ENCODE data around the gene FAM200C.

FAM200C gene

GRCh38 chr5:160419458-160420330, 19.8 kb upstream of the FAM200C start:
- FAIRE-seq (no peak), DNase-seq (ENCODE audit: low spot score) (no peak)

DNA sequence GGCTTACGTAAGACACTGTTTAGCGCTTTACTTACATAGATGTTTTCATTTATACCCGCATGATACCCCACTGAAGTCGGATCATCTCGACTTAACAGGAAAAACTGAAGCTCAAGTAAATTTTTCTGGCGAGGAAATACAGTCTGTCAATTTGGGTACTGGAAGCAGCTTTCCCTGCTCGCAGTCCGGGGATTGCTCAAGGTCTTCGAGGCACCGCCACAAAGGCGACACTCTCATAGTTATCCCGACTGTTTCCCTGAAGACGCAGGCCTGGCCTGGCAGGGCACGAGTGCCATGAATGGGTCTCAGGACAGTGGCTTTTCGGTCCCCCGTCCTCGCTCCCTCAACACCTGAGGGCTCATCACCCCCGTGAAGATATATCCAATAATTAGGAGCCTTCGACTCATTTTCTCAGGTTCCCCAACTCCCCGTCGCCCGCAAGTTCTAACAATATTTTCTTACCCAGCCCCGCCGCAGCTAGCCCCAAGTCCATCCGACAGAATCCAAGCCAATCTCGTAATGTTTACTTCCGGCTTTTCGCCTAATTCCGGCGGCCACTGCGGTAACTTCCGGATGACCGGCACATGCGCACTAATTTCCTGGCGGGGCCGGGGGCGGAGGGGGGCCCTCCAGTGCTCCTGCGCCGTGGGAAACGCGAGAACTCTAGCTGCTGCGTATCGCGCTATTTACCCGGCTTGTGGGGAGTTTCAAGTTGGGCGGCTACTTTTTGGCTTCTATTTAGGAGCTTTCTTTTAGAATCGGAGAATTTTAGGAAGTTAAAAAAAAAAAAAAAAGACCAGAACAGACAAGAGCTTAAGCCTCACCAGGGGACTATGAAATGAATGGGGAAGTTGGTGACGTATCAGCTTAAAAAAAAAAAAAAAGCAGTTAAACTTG, 19.0 kb upstream of the FAM200C start, which contains the start of gene SLU7:
SLU7 (minus strand) TSS at position 521 of the 897 bp plus-strand sequence. CDS start 3,787 bp downstream, outside the sequence.
- DNase-seq (ENCODE audit: low spot score) = peak; percentile 94
- no peak for FAIRE-seq

DNA sequence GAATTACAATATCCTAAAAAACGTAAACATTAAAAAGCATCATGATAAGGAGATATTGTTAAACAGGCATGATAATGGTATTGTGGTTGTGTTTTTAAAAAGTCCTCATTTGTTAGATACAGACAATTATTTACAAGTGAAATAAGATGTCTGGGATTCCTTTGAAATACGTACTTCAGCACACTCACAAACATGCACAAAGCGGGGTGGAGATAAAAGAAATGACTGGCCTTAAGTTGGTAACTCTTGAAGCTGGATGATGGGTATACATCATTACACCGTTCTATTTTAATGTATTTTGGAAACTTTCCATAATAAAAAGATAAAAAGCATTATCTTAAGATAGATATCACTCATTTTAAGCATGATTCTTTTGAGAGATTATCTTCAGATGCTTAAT, 1.0 kb downstream of the FAM200C start:
- no peak for DNase-seq (ENCODE audit: low spot score)
- FAIRE-seq = no peak

- FAIRE-seq (no peak), DNase-seq (ENCODE audit: low spot score) (no peak)
Observed at GRCh38 chr5:160397492-160397891, 2.4 kb downstream of the FAM200C start.

GRCh38 chr5:160395111-160395510, 4.7 kb downstream of the FAM200C start:
- DNase-seq (ENCODE audit: low spot score) (no peak), FAIRE-seq (no peak)

- FAIRE-seq = no peak
- DNase-seq (ENCODE audit: low spot score) = no peak
Observed at GRCh38 chr5:160390787-160391696, 8.8 kb downstream of the FAM200C start.

DNA sequence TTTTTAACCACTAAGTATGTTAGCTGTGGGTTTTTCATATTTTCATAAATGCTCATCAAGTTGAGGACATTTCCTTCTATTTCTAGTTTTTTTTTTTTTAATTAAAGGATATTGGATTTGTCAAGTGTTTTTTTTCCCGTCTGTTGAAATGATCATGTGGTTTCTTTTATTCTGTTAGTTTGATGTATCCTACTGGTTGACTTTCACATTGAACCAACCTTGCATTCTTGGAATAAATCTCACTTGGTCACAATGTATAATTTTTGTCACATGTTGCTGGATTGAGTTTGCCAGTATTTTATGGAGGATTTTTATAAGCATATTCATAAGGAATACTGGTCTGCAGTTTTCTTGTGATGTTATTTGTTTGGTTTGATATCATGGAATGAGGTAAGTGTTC, 12.4 kb downstream of the FAM200C start:
- DNase-seq (ENCODE audit: low spot score) (no peak), FAIRE-seq (no peak)

DNA sequence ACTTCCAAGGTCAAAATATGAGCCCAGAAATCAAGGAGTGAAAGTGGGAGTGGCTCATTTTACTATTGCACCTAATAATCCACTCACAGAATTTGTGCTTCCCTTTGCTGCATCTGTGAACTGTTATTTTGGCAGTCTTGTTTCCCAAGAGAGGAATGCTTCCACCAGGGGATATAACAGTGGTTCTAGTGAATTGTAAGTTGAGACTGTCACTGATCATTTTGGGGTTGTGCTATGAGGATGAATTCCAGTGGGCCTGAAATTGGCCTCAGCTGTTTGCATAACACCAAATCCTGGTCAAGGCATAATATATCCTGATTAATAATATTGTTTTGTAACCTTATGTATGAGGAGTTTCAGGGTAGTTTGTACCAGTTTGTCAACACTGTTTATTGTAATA, 14.4 kb downstream of the FAM200C start:
- FAIRE-seq (no peak), DNase-seq (ENCODE audit: low spot score) (no peak)

DNA sequence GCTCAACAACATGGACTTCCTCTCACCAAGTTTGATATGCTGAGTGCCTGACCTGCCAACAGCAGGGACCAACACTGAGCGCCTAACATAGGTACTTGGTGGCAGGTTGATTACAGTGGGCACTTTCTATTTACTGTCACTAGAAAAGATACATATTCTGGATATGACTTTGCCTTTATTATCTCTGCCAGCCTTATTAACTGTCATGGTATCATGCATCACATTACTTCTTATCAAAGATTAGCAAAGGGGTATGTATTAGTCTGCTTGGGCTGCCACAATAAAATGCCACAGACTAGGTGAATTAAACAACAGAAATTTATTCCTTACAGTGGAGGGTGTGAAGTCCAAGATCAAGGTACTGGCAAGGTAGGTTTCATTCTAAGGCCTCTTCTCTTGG, 15.2 kb downstream of the FAM200C start:
- FAIRE-seq = no peak

GRCh38 chr5:160382346-160382745, 17.5 kb downstream of the FAM200C start:
- FAIRE-seq (no peak), DNase-seq (ENCODE audit: low spot score) (no peak)

More for the DNA sequence above, 15.2 kb downstream of the FAM200C start:
- DNase-seq (ENCODE audit: low spot score) = no peak

DNA sequence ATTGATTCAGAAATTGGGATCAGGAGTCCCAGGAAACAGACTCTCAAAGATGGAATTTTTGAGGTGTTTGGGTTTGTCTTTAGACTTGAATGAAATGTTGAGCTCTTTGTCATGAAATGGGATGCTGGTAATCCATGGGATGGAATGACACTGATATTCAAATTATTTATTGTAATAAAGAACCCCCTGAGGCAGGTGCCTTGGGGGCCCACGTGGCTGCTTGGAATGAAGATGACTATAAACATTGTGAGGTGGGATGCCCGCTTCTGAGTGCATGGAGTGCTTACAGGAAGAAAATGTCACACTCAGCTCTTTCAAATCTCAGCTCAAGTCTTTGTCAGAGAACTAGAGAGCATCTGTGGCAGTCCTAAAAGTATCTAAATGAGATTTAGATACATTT, 19.8 kb downstream of the FAM200C start:
- no peak for DNase-seq (ENCODE audit: low spot score)
- no peak for FAIRE-seq

DNA sequence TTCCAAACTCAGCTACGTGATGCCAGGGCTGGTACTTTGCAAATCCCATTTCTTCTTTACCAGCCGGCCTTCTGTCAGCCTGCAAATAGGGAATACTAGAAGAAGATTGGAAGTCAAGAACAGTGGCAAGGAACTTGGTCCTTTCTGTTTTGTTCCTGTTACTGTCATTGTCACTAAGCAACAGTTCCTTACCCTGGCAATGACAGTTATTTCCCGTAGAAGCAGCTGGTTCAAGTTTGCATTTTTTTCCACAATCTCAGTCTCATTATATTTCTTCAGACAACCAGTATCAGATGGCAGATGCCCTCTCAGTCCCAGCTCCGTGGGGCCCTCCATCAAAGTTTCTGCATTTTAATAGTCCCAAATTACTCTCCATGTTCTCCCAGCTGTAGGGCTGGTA, 20.3 kb downstream of the FAM200C start:
- FAIRE-seq = no peak
- DNase-seq (ENCODE audit: low spot score) = no peak

DNA sequence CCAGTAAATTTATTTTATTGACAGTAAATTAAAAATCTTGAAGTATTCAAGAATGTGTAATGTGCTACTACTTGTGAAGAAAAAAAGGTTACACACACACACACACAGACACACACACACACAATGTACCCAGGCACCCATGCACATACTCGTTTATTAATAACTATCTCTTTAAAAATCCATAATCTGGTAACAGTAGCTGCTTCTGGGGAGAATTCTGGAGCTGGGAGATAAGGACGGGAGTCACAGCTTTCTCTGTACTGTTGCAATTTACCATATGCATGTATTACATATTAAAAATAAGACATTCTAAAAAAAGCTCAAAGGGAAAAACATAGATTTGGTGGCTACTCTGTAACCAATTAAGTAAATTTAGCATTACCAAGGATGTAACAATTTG, 21.5 kb downstream of the FAM200C start:
- DNase-seq (ENCODE audit: low spot score) = no peak
- no peak for FAIRE-seq

- no peak for DNase-seq (ENCODE audit: low spot score)
- FAIRE-seq = no peak
Observed at GRCh38 chr5:160377651-160378050, 22.2 kb downstream of the FAM200C start.

GRCh38 chr5:160376416-160376815, 23.4 kb downstream of the FAM200C start:
- no peak for FAIRE-seq
- no peak for DNase-seq (ENCODE audit: low spot score)

DNA sequence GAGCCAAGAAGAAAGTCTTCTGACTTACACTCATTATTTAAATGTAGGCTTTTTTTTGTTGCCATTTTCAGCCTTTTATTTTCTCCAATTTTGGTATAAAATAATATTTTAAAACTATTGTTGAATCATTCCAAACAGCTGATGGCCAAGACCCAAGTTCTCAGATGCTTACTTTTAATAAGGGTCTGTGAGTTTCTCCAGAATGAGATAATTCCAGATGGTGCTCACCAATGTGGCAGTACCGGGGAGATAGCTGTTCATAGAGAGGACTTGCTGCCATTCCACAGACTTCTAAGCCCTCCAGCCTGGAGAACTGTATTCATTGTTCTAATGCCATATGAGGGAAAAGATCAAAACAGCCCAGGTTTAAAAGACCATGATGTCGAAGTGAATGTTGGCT, 24.2 kb downstream of the FAM200C start:
- FAIRE-seq (no peak), DNase-seq (ENCODE audit: low spot score) (no peak)

GRCh38 chr5:160375166-160375565, 24.7 kb downstream of the FAM200C start:
- no peak for DNase-seq (ENCODE audit: low spot score)

DNA sequence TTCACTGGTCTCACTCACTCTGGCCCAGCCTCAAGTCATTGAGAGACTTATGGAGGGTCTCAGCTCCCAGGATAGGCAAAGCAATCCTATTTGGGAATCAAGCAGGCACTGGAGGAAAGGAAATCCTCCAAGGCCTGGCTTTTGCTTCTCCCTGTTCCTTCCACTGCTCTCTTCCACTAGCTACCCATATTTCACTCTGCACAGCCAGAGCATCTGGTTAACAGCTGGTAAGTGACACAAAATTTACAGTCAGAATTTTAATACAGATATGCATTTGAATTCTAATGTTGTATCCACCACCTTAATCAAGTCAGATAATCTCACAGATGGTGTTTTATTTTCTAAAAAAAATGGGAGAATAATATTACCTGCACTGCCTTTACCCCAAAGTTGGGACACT, 28.6 kb downstream of the FAM200C start:
- DNase-seq (ENCODE audit: low spot score) (no peak), FAIRE-seq (no peak)

More at GRCh38 chr5:160375166-160375565, 24.7 kb downstream of the FAM200C start:
- no peak for FAIRE-seq

DNA sequence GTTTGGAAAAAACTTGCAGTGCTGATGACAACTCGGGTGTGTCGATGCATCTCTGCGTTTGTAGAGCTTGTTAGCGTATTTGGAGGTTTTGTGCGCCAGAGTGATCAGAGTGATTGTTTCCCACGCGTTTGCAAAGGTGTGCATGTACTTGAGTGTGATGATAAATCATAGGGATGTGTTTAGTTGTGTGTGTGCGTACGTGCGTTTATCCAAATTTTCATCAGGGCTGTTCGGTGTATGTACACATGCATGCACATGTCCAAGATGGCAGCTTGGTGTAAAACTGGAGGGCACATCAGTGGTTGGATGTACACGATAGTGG, 29.2 kb downstream of the FAM200C start:
- DNase-seq (ENCODE audit: low spot score) (no peak), FAIRE-seq (peak; percentile 17)

DNA sequence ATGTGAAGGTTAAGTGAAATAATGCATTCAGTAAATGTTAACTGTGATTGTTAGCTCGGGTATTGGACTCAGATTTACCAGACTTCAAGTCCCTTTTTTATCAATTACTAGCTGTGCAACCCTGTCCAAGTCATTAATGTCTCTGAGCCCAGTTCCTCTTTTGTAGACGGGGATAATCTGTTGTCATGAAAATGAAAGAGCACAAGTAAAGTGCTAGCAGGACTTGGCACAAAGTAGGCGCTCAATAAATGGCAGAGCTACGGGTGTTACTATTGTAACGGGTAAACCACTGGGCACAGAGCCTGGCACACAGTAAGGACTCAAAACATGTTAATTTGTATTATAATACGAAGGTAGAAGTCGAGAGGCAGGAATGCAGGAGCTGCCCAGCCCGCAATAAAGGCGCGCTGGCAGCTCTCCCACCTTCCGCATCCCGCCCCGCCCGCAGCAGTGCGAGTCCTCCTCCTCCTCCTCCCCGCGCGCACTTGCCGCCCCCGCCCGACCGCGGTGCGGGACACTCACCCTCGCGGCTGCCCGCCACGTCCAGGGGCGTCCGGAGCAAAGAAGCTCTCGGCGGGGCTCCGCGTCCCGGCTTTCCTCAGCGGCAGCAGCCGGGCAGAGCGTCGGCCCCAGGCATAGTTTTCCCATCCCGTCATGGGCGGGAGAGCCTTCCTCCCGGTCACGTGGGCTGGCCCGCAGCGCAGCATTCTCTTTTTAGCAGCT, 29.7 kb downstream of the FAM200C start, which contains the start of gene C1QTNF2:
C1QTNF2 (minus strand) TSS at position 637 of the 723 bp plus-strand sequence. CDS start 15,615 bp downstream, outside the sequence.
- FAIRE-seq = peak; percentile 75
- peak; percentile 87 for DNase-seq (ENCODE audit: low spot score)

All from urothelium cell line (cell line).